Sigmoid colon (tissue), 7 donors: ENCODE measurements around the gene ANTXR1. TPM values are rescaled to one million over a fixed set of nuclear protein-coding genes. Genes with fewer than 3 reads are reported as not detected.

ENCODE experiments used
- DNase-seq: peaks from one replicate; pipeline ENCODE4 v3.0.0-alpha.2; 2019
- H3K27ac ChIP-seq, 4 donors: fragments of 200-600 bp; sonication (generic); one replicate each; pipeline ENCODE4 v1.5.1; 2016 to 2019; ENCODE audit warnings: mild to moderate bottlenecking in 1 of 4
- H3K27me3 ChIP-seq, 3 donors: fragments of 200-600 bp; sonication (generic); one replicate each; pipeline ENCODE4 v1.5.1; 2019; ENCODE audit warnings: mild to moderate bottlenecking in 1 of 3
- H3K36me3 ChIP-seq, 4 donors: fragments of 200-600 bp; sonication (generic); one replicate each; pipeline ENCODE4 v1.5.1; 2016 to 2019
- H3K4me1 ChIP-seq, 4 donors: fragments of 200-600 bp; sonication (generic); one replicate each; pipeline ENCODE4 v1.5.1; 2017 to 2019
- H3K4me3 ChIP-seq, 4 donors: fragments of 200-600 bp; sonication (generic); one replicate each; pipeline ENCODE4 v1.5.1; 2017 to 2019; ENCODE audit warnings: mild to moderate bottlenecking in 2 of 4, moderate library complexity in 1 of 4
- H3K9me3 ChIP-seq, 4 donors: fragments of 200-600 bp in 3 of 4; sonication (generic) in 3 of 4; one replicate each; pipeline versions ENCODE4 v1.5.1 to v1.6.1; 2013 to 2019
- CTCF ChIP-seq, 4 experiments: fragments of 450-650 bp in 3 of 4; fragments of 200-600 bp in 1 of 4; IDR thresholded peaks; one replicate each; pipeline ENCODE4 v1.5.1; 2016 to 2019; ENCODE audit warnings: antibody characterized with exemption in 4 of 4, mild to moderate bottlenecking in 3 of 4, moderate library complexity in 2 of 4
- EP300 ChIP-seq, 4 donors: sonication (generic); formaldehyde crosslinking; IDR thresholded peaks; one replicate each; pipeline ENCODE4 v1.6.1; 2017; ENCODE audit warnings: antibody characterized with exemption in 4 of 4
- POLR2A ChIP-seq, 2 donors: fragments of 450-650 bp; IDR thresholded peaks; one replicate each; pipeline ENCODE4 v1.6.1; 2016; ENCODE audit warnings: antibody characterized with exemption in 2 of 2, mild to moderate bottlenecking in 2 of 2, moderate library complexity in 2 of 2
- POLR2AphosphoS5 ChIP-seq, 4 donors: sonication (generic); formaldehyde crosslinking; IDR thresholded peaks; one replicate each; pipeline ENCODE4 v1.6.1; 2017; ENCODE audit warnings: antibody characterized with exemption in 4 of 4
- WGBS, 2 donors: extraction: QIAGEN DNeasy Blood & Tissue Kit; methylation state at CpG; one replicate each; pipeline ENCODE4 v1.1.7; 2013; 5-methylcytosine and 5-hydroxymethylcytosine counted together
- intact Hi-C: fragments of 100-400 bp; cut with DNase I; formaldehyde crosslinking; loops from one replicate; pipeline ENCODE4 v1.15.1; 2023
- polyA plus RNA-seq, 3 donors: library from polyadenylated mRNA; stranded (reverse); fragments of 200-250 nt; gene quantifications; one replicate each; pipeline ENCODE4 v1.2.3, GENCODE V29; 2013
- total RNA-seq, 4 donors: library from RNA; depleted of rRNA; stranded (reverse); fragments of >200 nt; gene quantifications; one replicate each; pipeline ENCODE4 v1.1.0, GENCODE V29; 2016
- donor health status: healthy with polysubstance abuse.
- donor health status: Bipolar disorder and iron deficiency.
- donor health status: healthy.

Gene ANTXR1
- total and polyA plus RNA-seq, 7 donors, result 3.0 to 79.8 (median 44.6) TPM

- no peaks in the 10 kb centered on the region for H3K27me3 ChIP-seq
- intact Hi-C loops, result no loop called here
- peaks cover 0 to 21% (median 14%) of the 10 kb centered on the region in 4 donors for H3K4me1 ChIP-seq
- no peak for DNase-seq
- H3K4me3 ChIP-seq, result no peak overlapping the region
- no peak overlapping the region for H3K27ac ChIP-seq
- no peaks in the 10 kb centered on the region for H3K9me3 ChIP-seq
- peaks cover 0 to 6% (median 0%) of the 10 kb centered on the region in 4 donors for H3K36me3 ChIP-seq
- TF ChIP-seq CTCF (IDR thresholded peaks at IDR 0.05) (no peak), EP300 (IDR thresholded peaks at IDR 0.05) (no peak), POLR2A (IDR thresholded peaks at IDR 0.05) (no peak), POLR2AphosphoS5 (IDR thresholded peaks at IDR 0.05) (no peak)
- WGBS, 2 donors, result 67 to 68% methylated on average over 1 of the region's 1 CpG
Measured at GRCh38 chr2:69141061-69141460, 128.1 kb downstream of the ANTXR1 start.

- intact Hi-C loops, result no loop called here
- H3K4me1 ChIP-seq, result peaks cover 0 to 23% (median 7%) of the 10 kb centered on the region in 4 donors
- DNase-seq, result no peak
- H3K27ac ChIP-seq, result peak overlapping the region in 1 of 4 donors; percentile 53
- H3K9me3 ChIP-seq, result no peaks in the 10 kb centered on the region
- H3K36me3 ChIP-seq, result peaks cover 0 to 6% (median 0%) of the 10 kb centered on the region in 4 donors
- TF ChIP-seq POLR2AphosphoS5 (IDR thresholded peaks at IDR 0.05) (no peak), EP300 (IDR thresholded peaks at IDR 0.05) (no peak), CTCF (IDR thresholded peaks at IDR 0.05) (no peak), POLR2A (IDR thresholded peaks at IDR 0.05) (no peak)
- no peaks in the 10 kb centered on the region for H3K27me3 ChIP-seq
- no peak overlapping the region for H3K4me3 ChIP-seq
- 89 to 92% methylated on average over 4 of the region's 4 CpGs for WGBS, 2 donors
Measured at GRCh38 chr2:69143748-69144360, 130.9 kb downstream of the ANTXR1 start.

- 86 to 88% methylated on average over 7 of the region's 7 CpGs for WGBS, 2 donors
- intact Hi-C loops, result no loop called here
- Histone ChIP-seq H3K27me3 (no peaks in the 10 kb centered on the region), H3K36me3 (peaks cover 0 to 6% (median 0%) of the 10 kb centered on the region in 4 donors), H3K9me3 (no peaks in the 10 kb centered on the region), H3K27ac (no peak overlapping the region), H3K4me3 (no peak overlapping the region), H3K4me1 (peaks cover 0 to 35% (median 18%) of the 10 kb centered on the region in 4 donors)
- DNase-seq, result no peak
- TF ChIP-seq CTCF (IDR thresholded peaks at IDR 0.05), result no peak
- no peak for TF ChIP-seq EP300 (IDR thresholded peaks at IDR 0.05)
- TF ChIP-seq POLR2AphosphoS5 (IDR thresholded peaks at IDR 0.05), result no peak
- TF ChIP-seq POLR2A (IDR thresholded peaks at IDR 0.05), result no peak
Measured at GRCh38 chr2:69145204-69145603, 132.2 kb downstream of the ANTXR1 start.

- Histone ChIP-seq H3K9me3 (no peaks in the 10 kb centered on the region), H3K27ac (peak overlapping the region in 1 of 4 donors; percentile 78), H3K36me3 (peaks cover 0 to 11% (median 0%) of the 10 kb centered on the region in 4 donors), H3K4me3 (no peak overlapping the region), H3K4me1 (peaks cover 0 to 37% (median 20%) of the 10 kb centered on the region in 4 donors), H3K27me3 (no peaks in the 10 kb centered on the region)
- WGBS, 2 donors, result 79 to 81% methylated on average over 13 of the region's 13 CpGs
- intact Hi-C loops, result no loop called here
- TF ChIP-seq POLR2AphosphoS5 (IDR thresholded peaks at IDR 0.05) (peak in 1 of 4 donors; percentile 9), CTCF (IDR thresholded peaks at IDR 0.05) (no peak)
- no peak for DNase-seq
Measured at GRCh38 chr2:69147841-69148533, 135.0 kb downstream of the ANTXR1 start.
